ENCODE data around the gene PCBP3. TPM values are rescaled to one million over a fixed set of nuclear protein-coding genes. Genes with fewer than 3 reads are reported as not detected.

PCBP3 gene
- total RNA-seq, 2 experiments from 2014 or later: 1.9 to 2.2 TPM

DNA sequence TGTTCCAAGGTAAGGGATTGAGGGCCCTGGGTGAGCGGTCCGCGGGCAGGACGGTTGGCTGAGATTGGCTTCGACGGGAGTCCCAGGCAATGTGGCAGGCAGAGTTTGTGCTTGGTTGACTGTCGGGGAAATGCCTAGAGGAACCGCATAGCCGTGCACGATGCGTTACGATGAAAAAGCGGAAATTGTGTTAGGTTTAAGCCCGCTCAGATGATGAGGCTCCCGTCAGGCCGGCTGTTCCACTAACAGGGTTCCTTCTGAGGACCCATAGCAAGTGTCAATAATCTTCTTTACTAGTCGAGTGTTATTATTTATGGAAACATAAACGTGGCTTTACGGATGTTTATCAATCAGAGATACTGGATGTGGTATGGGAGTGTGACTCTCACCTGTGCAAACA, 220.2 kb downstream of the PCBP3 start:
- Mint-ChIP-seq H3K27me3 (no peaks in the 10 kb centered on the region), H3K4me1 (ENCODE audit: low read depth) (peaks cover under 1% of the 10 kb centered on the region), H3K27ac (no peak overlapping the region), H3K9me3 (no peaks in the 10 kb centered on the region), H3K36me3 (ENCODE audit: low read depth) (no peaks in the 10 kb centered on the region), H3K4me3 (no peak overlapping the region)
- DNase-seq: no peak
- CTCF ChIA-PET: no interaction called here
- intact Hi-C loops (cut with micrococcal nuclease): no loop called here
- POLR2A ChIA-PET: no interaction called here
- TF ChIP-seq, protein P1, sequence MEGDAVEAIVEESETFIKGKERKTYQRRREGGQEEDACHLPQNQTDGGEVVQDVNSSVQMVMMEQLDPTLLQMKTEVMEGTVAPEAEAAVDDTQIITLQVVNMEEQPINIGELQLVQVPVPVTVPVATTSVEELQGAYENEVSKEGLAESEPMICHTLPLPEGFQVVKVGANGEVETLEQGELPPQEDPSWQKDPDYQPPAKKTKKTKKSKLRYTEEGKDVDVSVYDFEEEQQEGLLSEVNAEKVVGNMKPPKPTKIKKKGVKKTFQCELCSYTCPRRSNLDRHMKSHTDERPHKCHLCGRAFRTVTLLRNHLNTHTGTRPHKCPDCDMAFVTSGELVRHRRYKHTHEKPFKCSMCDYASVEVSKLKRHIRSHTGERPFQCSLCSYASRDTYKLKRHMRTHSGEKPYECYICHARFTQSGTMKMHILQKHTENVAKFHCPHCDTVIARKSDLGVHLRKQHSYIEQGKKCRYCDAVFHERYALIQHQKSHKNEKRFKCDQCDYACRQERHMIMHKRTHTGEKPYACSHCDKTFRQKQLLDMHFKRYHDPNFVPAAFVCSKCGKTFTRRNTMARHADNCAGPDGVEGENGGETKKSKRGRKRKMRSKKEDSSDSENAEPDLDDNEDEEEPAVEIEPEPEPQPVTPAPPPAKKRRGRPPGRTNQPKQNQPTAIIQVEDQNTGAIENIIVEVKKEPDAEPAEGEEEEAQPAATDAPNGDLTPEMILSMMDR (IDR thresholded peaks at IDR 0.05): no peak
- ATAC-seq: no peak

DNA sequence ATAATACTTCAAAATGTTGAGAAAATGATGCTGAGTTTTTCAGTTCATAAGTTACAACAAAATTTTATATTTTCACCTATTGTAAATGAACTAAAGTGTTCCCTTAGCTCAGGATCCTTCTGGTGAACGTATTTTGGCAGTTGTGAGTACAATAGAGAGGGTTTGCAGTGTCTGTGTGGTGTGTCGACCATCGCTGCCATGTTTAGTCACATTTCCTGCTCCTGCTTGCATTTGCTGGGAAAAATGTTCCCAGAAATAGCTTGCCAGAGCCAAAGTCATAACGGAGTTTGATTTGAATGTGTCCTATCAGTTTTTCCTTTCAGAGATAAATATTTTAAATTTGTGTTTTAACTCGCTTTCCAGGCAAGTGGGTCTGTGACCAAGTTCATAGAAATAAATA, 220.9 kb downstream of the PCBP3 start:
- H3K36me3 Mint-ChIP-seq (ENCODE audit: low read depth): no peaks in the 10 kb centered on the region
- no peaks in the 10 kb centered on the region for H3K27me3 Mint-ChIP-seq
- ChIA-PET CTCF (no interaction called here), POLR2A (no interaction called here)
- peaks cover 2% of the 10 kb centered on the region for H3K4me1 Mint-ChIP-seq (ENCODE audit: low read depth)
- no peaks in the 10 kb centered on the region for H3K9me3 Mint-ChIP-seq
- no peak overlapping the region for H3K4me3 Mint-ChIP-seq
- no peak overlapping the region for H3K27ac Mint-ChIP-seq
- DNase-seq (no peak), ATAC-seq (no peak)
- intact Hi-C loops (cut with micrococcal nuclease): no loop called here
- TF ChIP-seq, protein P1 (IDR thresholded peaks at IDR 0.05): no peak

DNA sequence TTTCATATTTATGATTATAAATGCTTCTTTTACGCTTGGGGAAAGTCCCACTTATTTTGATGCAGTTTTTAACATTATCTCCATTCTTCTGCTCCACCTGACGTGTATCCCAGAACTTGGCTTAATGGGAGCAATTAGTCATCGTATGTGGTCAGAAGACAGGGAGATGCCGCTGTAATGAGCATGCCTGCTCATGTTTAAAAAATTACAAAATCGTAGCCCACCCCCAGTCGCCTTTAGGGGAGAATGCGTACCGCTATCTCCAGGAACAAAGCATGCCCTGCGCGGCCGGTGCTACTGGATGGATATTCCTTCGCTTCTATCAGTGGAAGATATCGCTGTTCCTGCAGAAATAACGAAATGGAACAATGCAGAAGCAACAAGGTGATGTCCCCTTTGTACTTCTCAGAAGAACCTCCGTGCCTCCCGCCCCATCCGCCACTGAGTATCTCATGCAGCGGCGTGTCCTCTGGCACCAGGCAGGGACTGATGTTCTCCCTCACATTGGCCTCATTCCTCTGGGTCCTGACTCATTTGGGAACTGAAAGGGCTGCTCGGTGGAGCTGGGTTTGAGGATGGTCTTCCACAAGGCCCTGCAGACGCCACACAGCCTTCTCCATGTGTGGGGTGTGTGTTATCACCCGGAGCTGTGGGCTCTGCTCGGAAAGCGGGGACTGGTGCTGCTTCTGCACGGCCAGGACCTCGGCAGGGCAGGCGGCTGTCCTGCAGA, 221.7 kb downstream of the PCBP3 start:
- intact Hi-C loops (cut with micrococcal nuclease): no loop called here
- DNase-seq: no peak
- ATAC-seq: no peak
- TF ChIP-seq, protein P1 (IDR thresholded peaks at IDR 0.05): no peak
- ChIA-PET POLR2A (no interaction called here), CTCF (no interaction called here)
- Mint-ChIP-seq H3K27ac (no peak overlapping the region), H3K36me3 (ENCODE audit: low read depth) (no peaks in the 10 kb centered on the region), H3K27me3 (no peaks in the 10 kb centered on the region), H3K4me3 (no peak overlapping the region), H3K9me3 (no peaks in the 10 kb centered on the region), H3K4me1 (ENCODE audit: low read depth) (peaks cover 2% of the 10 kb centered on the region)

DNA sequence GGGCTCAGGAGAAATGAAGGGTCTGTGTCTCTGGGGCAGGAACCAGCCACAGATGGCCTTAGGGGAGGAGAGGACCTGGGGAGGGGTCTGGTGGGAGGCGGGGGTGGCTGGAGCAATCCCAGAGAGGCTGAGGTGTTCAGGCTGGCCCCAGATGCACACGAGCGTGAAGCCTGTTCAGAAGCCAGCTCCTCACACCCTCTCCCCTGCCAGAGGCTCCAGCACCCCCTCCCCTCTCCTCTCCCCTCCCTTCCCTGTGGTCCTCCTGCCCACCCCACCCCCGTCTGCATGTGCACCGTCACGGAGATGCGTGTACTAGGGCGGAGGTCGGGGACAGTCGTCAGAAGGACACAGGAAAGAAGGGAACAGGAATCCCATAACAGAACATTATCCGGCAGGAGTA, 223.0 kb downstream of the PCBP3 start:
- H3K36me3 Mint-ChIP-seq (ENCODE audit: low read depth): no peaks in the 10 kb centered on the region
- peaks cover 2% of the 10 kb centered on the region for H3K4me1 Mint-ChIP-seq (ENCODE audit: low read depth)
- POLR2A ChIA-PET: no interaction called here
- TF ChIP-seq, protein P1 (IDR thresholded peaks at IDR 0.05): no peak
- DNase-seq (no peak), ATAC-seq (no peak)
- H3K4me3 Mint-ChIP-seq: no peak overlapping the region
- no peak overlapping the region for H3K27ac Mint-ChIP-seq
- intact Hi-C loops (cut with micrococcal nuclease): no loop called here
- CTCF ChIA-PET: no interaction called here
- no peaks in the 10 kb centered on the region for H3K27me3 Mint-ChIP-seq
- no peaks in the 10 kb centered on the region for H3K9me3 Mint-ChIP-seq

DNA sequence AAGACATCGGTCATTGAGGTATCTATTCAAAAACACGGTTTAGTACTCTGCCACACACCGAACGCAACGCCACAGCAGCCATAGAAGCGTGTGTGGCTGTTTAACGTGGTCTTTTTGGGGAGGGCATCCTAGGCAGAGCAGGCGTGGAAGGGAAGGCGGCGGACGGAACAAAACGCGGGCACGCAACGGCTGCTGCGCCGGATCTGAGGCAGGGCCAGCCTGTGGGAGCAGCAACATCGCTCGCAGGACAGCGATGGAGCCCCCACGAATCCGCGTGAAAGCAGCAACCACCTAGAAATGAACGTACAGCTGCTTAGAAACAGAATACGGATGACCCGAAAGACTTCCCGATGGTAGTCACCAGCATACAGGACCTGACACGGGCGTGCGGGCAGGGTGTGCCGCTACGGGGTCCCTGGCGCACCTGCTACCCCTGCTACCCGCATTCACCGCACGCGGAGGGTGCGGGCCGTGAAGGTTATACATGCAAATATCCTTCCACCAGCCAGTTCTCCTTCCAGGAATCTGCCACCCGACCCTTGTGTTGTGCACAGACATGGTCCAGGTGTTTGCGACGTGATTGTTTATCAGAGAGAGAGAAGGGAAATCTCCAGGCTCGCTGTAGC, 223.6 kb downstream of the PCBP3 start:
- H3K9me3 Mint-ChIP-seq: no peaks in the 10 kb centered on the region
- ChIA-PET POLR2A (no interaction called here), CTCF (no interaction called here)
- peaks cover 2% of the 10 kb centered on the region for H3K4me1 Mint-ChIP-seq (ENCODE audit: low read depth)
- TF ChIP-seq, protein P1 (IDR thresholded peaks at IDR 0.05): no peak
- H3K27me3 Mint-ChIP-seq: no peaks in the 10 kb centered on the region
- intact Hi-C loops (cut with micrococcal nuclease): no loop called here
- H3K36me3 Mint-ChIP-seq (ENCODE audit: low read depth): no peaks in the 10 kb centered on the region
- H3K27ac Mint-ChIP-seq: no peak overlapping the region
- DNase-seq (no peak), ATAC-seq (no peak)
- H3K4me3 Mint-ChIP-seq: no peak overlapping the region
